GM18499 (cell line): ENCODE measurements around the gene AANAT.

Experiments
- ATAC-seq: cut with Tn5 transposase; IDR thresholded peaks from one replicate; pipeline ENCODE4 v1.9.1; 2021; ENCODE audit warnings: moderate number of reproducible peaks; ENCODE audit not compliant: insufficient read depth, unreplicated experiment

The AANAT gene

GRCh38 chr17:76467366-76467765, at the start of gene AANAT:
AANAT (plus strand) TSS chr17:76467603; CDS start chr17:76468747, 1,144 bp downstream.
- ATAC-seq: no peak

- ATAC-seq: no peak
These were observed 47.7 kb upstream of the AANAT start for GRCh38 chr17:76419576-76420260.

GRCh38 chr17:76420356-76421043, 46.9 kb upstream of the AANAT start:
- ATAC-seq: no peak

- no peak for ATAC-seq
These were observed 46.4 kb upstream of the AANAT start for GRCh38 chr17:76421044-76421407.

- no peak for ATAC-seq
These were observed 45.0 kb upstream of the AANAT start for GRCh38 chr17:76422406-76422805.

GRCh38 chr17:76422860-76423259, 44.5 kb upstream of the AANAT start:
- no peak for ATAC-seq

GRCh38 chr17:76426853-76427252, 40.5 kb upstream of the AANAT start:
- ATAC-seq: no peak

GRCh38 chr17:76427501-76428231, 39.7 kb upstream of the AANAT start:
- ATAC-seq: no peak

- no peak for ATAC-seq
These were observed 38.9 kb upstream of the AANAT start for GRCh38 chr17:76428511-76428910.

GRCh38 chr17:76431509-76431908, 35.9 kb upstream of the AANAT start:
- no peak for ATAC-seq

GRCh38 chr17:76432004-76432403, 35.4 kb upstream of the AANAT start:
- ATAC-seq: no peak

- no peak for ATAC-seq
These were observed 34.6 kb upstream of the AANAT start for GRCh38 chr17:76432712-76433336.

- ATAC-seq: no peak
These were observed 33.7 kb upstream of the AANAT start for GRCh38 chr17:76433693-76434092.

GRCh38 chr17:76434870-76435269, 32.5 kb upstream of the AANAT start:
- ATAC-seq: no peak

GRCh38 chr17:76435751-76436150, 31.7 kb upstream of the AANAT start:
- no peak for ATAC-seq

GRCh38 chr17:76437467-76438402, 29.7 kb upstream of the AANAT start:
- ATAC-seq: no peak

- ATAC-seq: no peak
These were observed 28.5 kb upstream of the AANAT start for GRCh38 chr17:76438906-76439305.

- ATAC-seq: no peak
These were observed 28.0 kb upstream of the AANAT start for GRCh38 chr17:76439314-76439928.

- ATAC-seq: no peak
These were observed 26.5 kb upstream of the AANAT start for GRCh38 chr17:76440751-76441362.
